ENCODE measurements around the gene HAPLN2.

The HAPLN2 gene

DNA sequence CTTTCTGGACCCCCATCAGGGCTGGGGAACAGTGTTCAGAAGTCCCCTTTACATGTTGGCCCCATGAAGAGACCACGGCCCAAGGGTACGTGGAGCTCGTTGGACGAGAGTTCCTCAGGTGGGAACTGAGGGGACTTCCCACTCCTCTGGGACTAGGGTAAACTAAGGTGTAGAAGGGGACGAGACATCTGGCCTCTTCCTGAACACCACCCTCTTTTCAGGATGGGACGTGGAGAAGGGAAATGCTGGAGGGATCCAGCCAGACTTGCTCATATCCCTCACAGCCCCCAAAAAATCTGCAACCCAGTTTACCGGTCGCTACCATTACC, 25.6 kb upstream of the HAPLN2 start:
- Histone ChIP-seq H3K4me1 (no peaks in the 10 kb centered on the region), H3K36me3 (peaks cover 65% of the 10 kb centered on the region), H3K27me3 (no peaks in the 10 kb centered on the region), H3K4me3 (ENCODE audit: low read depth, low read length) (no peak overlapping the region), H3K9me3 (no peaks in the 10 kb centered on the region)
- TF ChIP-seq, protein P1, sequence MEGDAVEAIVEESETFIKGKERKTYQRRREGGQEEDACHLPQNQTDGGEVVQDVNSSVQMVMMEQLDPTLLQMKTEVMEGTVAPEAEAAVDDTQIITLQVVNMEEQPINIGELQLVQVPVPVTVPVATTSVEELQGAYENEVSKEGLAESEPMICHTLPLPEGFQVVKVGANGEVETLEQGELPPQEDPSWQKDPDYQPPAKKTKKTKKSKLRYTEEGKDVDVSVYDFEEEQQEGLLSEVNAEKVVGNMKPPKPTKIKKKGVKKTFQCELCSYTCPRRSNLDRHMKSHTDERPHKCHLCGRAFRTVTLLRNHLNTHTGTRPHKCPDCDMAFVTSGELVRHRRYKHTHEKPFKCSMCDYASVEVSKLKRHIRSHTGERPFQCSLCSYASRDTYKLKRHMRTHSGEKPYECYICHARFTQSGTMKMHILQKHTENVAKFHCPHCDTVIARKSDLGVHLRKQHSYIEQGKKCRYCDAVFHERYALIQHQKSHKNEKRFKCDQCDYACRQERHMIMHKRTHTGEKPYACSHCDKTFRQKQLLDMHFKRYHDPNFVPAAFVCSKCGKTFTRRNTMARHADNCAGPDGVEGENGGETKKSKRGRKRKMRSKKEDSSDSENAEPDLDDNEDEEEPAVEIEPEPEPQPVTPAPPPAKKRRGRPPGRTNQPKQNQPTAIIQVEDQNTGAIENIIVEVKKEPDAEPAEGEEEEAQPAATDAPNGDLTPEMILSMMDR (IDR thresholded peaks at IDR 0.05; ENCODE audit: low read depth, low read length): no peak
- no peak for DNase-seq

- DNase-seq: no peak
- H3K4me1 ChIP-seq: no peaks in the 10 kb centered on the region
- H3K9me3 ChIP-seq: no peaks in the 10 kb centered on the region
- no peak overlapping the region for H3K4me3 ChIP-seq (ENCODE audit: low read depth, low read length)
- no peaks in the 10 kb centered on the region for H3K27me3 ChIP-seq
- TF ChIP-seq, protein P1 (IDR thresholded peaks at IDR 0.05; ENCODE audit: low read depth, low read length): no peak
- peaks cover 71% of the 10 kb centered on the region for H3K36me3 ChIP-seq
Observed at GRCh38 chr1:156594190-156594589, 25.0 kb upstream of the HAPLN2 start.

GRCh38 chr1:156595016-156595415, 24.2 kb upstream of the HAPLN2 start:
- H3K36me3 ChIP-seq: peaks cover 77% of the 10 kb centered on the region

GRCh38 chr1:156596426-156596825, 22.8 kb upstream of the HAPLN2 start:
- Histone ChIP-seq H3K4me3 (ENCODE audit: low read depth, low read length) (no peak overlapping the region), H3K36me3 (peaks cover 77% of the 10 kb centered on the region)

More at GRCh38 chr1:156595016-156595415, 24.2 kb upstream of the HAPLN2 start:
- Histone ChIP-seq H3K27me3 (no peaks in the 10 kb centered on the region), H3K4me1 (0 out of 2 replicates have a peak, but pooled peaks cover 3% of the 10 kb centered on the region), H3K9me3 (no peaks in the 10 kb centered on the region), H3K4me3 (ENCODE audit: low read depth, low read length) (no peak overlapping the region)
- TF ChIP-seq, protein P1 (IDR thresholded peaks at IDR 0.05; ENCODE audit: low read depth, low read length): no peak
- DNase-seq: no peak

GRCh38 chr1:156598125-156598524, 21.1 kb upstream of the HAPLN2 start:
- H3K4me3 ChIP-seq (ENCODE audit: low read depth, low read length): no peak overlapping the region

More at GRCh38 chr1:156596426-156596825, 22.8 kb upstream of the HAPLN2 start:
- Histone ChIP-seq H3K9me3 (no peaks in the 10 kb centered on the region), H3K27me3 (no peaks in the 10 kb centered on the region), H3K4me1 (0 out of 2 replicates have a peak, but pooled peaks cover 3% of the 10 kb centered on the region)
- no peak for DNase-seq
- TF ChIP-seq, protein P1 (IDR thresholded peaks at IDR 0.05; ENCODE audit: low read depth, low read length): no peak

DNA sequence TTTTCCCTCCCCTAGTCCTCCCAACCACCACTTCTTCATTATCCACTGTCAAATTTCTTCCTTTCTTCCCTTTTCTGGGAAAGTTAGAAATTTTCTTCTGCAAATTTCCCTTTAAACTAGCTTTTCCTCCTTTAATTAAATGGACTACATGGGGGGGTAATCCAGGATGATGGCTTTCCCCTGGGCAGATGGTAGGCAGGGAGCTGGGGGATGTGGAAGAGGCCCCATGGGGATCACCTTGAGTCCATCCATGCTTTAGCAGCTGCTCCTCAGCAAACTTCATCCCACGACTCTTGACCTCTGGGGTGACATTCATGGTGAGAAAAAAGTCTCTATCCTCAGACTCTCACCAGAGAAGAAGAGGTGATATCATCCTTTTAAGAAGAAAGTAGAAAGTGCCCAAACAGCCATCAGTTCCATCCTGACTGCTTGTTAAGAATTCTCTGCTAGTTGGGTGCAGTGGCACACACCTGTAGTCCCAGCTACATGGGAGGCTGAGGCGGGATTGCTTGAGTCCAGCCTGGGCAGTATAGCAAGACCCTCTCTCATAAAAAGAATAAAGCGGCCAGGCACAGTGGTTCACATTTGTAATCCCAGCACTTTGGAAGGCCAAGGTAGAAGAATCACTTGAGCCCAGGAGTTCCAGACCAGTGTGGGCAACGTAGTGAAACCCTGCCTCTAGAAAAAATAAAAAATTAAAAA, 20.3 kb upstream of the HAPLN2 start:
- H3K36me3 ChIP-seq: peaks cover 59% of the 10 kb centered on the region
- no peaks in the 10 kb centered on the region for H3K9me3 ChIP-seq
- H3K4me1 ChIP-seq: peaks cover 3% of the 10 kb centered on the region; the same call in 1 of the 2 replicates
- H3K27me3 ChIP-seq: no peaks in the 10 kb centered on the region
- no peak overlapping the region for H3K4me3 ChIP-seq (ENCODE audit: low read depth, low read length)
- TF ChIP-seq, protein P1 (IDR thresholded peaks at IDR 0.05; ENCODE audit: low read depth, low read length): no peak
- DNase-seq: no peak

More at GRCh38 chr1:156598125-156598524, 21.1 kb upstream of the HAPLN2 start:
- Histone ChIP-seq H3K9me3 (no peaks in the 10 kb centered on the region), H3K36me3 (peaks cover 67% of the 10 kb centered on the region), H3K27me3 (no peaks in the 10 kb centered on the region), H3K4me1 (peaks cover 3% of the 10 kb centered on the region; the same call in 1 of the 2 replicates)
- TF ChIP-seq, protein P1 (IDR thresholded peaks at IDR 0.05; ENCODE audit: low read depth, low read length): no peak
- no peak for DNase-seq

All from BE2C (cell line).